ENCODE measurements around the gene NMNAT1.
"Not testable (repeated sequence)": the region's sequence is repeated elsewhere in the genome, so short reads cannot be mapped to it uniquely, and the experiment has no call there.

The NMNAT1 gene

DNA sequence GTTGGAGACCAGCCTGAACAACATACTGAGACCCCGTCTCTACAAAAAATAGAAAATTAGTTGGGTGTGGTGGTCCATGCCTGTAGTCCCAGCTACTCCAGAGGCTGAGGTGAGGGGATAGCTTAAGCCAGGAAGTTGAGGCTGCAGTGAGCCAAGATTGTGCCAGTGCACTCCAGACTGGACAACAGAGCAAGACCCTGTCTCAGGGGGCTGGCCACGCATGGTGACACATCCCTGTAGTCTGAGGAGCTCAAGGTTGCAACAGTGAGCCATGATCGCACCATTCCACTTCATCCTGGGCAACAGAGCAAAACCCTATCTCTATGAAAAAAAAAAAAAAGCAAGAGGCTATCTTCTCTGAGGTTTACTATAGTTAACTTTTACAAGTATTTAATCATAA is 76.8 kb downstream of the NMNAT1 start:
- DNase-seq (ENCODE audit: low read depth) = no peak

GRCh38 chr1:10020678-10021077 is 77.4 kb downstream of the NMNAT1 start:
- DNase-seq (ENCODE audit: low read depth) = not testable (repeated sequence)

DNA sequence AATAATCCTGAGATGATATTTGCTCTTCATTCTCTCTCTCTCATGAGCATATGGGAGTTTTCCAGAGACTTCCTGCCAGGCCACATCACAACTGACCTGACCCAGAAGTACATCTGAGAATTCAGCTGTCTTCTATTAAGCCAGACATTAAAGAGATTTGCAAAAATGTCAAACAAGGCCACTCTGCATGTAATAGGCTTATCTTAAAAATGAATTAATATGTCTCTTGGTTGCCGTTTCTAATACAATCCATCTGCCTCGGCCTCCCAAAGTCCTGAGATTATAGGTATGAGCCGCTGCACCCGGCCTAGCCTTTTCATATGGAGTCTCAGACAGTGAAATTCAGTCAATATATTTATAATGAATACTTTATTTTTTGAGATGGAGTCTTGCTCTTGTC is 78.7 kb downstream of the NMNAT1 start:
- not testable (repeated sequence) for DNase-seq (ENCODE audit: low read depth)

- no peak for DNase-seq (ENCODE audit: low read depth)
Measured at GRCh38 chr1:10022656-10023055, 79.4 kb downstream of the NMNAT1 start.

GRCh38 chr1:10025354-10025753 is 82.1 kb downstream of the NMNAT1 start:
- DNase-seq (ENCODE audit: low read depth) = no peak

DNA sequence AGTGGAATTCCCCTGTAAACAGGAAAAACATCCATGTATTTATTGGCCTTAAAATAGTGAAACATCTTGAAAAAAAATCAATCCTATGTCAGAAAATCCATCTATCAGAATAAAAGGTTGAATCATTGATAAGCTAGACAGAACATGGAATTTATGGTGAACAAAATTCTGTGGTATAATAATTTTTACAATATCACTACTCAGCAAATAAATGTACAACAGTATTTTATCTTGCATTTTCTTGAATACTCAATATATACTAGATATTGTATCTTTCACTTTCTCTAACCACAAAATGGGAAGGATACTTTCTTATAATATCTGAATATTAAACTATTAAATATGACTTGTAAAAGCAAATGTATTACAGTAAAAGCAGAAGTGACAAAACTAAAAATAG is 83.8 kb downstream of the NMNAT1 start:
- no peak for DNase-seq (ENCODE audit: low read depth)

- DNase-seq (ENCODE audit: low read depth) = not testable (repeated sequence)
Measured at GRCh38 chr1:10028956-10029500, 85.8 kb downstream of the NMNAT1 start.

DNA sequence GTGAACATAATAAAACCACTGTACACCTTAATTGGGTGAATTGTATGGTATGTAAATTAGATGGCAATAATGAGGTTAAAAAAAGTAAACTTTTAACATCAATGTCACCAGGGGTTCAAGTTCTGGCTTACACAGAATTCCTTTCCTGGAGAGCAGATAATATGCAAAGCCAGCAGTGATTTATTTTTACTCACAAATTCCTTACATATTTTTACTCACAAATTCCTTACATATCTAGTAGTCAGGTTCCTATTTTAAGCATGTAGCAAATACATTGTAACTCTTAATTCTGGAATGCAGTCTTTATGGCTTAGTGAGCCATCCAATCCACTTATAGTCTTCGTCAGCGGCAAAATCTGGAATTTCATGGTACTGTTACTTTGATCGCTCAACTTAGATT is 88.2 kb downstream of the NMNAT1 start:
- peak; percentile 71 for DNase-seq (ENCODE audit: low read depth)

- DNase-seq (ENCODE audit: low read depth) = peak; percentile 97
Measured at GRCh38 chr1:10032590-10033358, 89.5 kb downstream of the NMNAT1 start, which contains the start of gene UBE4B. TSS of gene UBE4B (plus strand) at chr1:10032958. CDS start at chr1:10033671, 713 bp downstream.

DNA sequence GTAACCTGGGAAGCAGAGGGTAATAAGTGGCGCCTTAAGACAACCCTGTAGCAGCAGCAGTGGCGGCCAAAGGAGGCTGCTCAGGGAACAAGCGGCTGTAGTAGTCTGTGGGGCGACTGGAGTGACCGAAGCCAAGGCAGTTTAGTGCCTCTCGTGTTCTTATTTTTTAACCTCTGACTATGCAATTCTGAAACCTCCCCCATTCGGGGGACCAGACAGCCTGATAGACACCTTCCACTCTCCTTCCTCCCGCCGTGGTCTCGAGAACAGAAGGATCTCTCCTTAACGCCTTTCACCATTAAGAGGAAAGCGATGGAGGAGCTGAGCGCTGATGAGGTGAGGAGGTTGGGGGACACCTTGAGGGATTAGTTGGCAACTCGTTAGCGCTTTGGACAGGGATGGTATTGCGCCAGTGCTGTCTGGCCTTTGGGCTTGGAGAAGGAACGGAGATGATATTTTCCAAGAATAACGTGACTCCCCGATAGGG is 90.1 kb downstream of the NMNAT1 start:
- peak; percentile 47 for DNase-seq (ENCODE audit: low read depth)
